Activated CD4-positive, alpha-beta T cell treated with anti-CD3 and anti-CD28 coated beads, Interleukin-2, amount 50 U/mL, for 48 hours (primary cell): Measurements from ENCODE around the gene SLC4A2.

Source experiments
- DNase-seq, 2 experiments: peaks; one replicate each; pipeline ENCODE4 v3.0.0-alpha.2; 2020

The SLC4A2 gene

DNA sequence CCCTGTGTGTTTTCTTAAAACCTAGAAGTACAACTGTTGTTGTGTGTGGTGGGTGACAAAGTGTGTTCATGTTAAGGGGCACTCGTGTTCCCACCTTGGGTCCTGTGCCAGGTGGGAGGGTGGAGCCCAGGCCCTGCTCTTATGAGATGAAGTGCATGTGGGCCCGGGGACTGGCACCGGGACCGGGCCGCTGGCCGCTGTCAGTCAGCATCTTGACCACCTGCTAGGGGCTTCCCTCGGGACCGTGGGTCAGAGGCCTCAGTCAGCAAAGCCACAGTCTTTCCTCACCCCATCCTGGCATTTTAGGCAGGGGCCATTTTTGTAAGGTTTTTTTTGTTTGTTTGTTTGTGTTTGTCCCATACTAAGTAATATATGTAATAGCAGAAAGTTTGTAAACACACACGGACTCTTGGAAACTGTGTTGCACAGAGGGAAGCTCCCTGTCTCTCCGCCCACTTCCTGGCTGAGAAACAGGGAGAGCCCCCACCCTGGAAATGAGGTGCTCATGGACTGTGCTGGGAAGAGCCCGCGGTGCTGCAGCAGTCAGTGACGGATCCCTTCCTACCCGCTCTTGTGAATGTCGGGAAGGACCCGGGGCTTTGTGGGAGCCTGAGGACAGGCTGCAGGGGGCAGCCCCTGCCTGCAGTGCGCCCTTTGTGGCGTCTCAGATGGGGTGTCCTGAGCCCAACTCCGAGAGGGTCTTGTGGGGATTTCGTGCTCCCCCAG is 40.3 kb downstream of the SLC4A2 start:
- DNase-seq, result no peak

DNA sequence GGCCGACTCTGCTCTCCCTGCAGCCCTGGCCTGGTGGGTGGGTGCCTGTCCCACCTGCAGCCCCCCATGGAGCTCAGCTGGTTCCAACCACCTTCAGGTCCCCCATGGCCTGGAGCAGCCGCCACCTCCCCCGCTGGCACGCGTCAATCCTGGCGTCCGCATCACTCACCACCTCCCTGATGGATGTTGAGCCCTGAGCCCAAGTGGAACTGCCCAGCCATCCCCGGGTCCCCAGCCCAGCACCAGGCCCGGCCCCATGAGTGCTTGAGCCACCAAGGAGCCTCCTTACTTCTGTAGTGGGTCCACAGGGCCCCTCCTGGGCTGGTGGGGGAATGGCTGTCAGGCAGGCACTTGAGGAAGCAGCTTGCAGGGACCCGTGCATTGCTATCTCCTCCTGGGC is 41.5 kb downstream of the SLC4A2 start:
- no peak for DNase-seq

GRCh38 chr7:151101621-151102396 is 42.4 kb downstream of the SLC4A2 start:
- DNase-seq, result no peak

DNA sequence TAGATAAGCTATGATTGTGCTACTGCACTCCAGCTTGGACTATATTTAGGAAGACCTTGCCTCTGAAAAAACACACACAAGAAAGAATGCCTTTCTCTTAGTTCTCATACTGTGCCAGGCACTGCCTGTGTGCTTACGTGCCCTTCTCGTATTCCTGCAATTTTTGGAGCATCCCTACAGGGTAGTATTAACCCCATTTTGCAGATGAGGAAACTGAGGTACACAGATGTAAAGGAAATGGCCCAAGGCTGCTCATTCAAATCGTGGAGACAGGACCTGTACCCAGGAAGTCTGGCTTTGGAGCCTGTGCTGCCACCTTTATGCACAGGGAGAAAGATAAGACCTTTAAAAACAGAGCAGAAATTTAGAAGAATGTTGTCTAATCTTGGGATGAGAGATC is 43.6 kb downstream of the SLC4A2 start:
- no peak for DNase-seq

GRCh38 chr7:151103973-151104372 is 44.6 kb downstream of the SLC4A2 start:
- no peak for DNase-seq

DNA sequence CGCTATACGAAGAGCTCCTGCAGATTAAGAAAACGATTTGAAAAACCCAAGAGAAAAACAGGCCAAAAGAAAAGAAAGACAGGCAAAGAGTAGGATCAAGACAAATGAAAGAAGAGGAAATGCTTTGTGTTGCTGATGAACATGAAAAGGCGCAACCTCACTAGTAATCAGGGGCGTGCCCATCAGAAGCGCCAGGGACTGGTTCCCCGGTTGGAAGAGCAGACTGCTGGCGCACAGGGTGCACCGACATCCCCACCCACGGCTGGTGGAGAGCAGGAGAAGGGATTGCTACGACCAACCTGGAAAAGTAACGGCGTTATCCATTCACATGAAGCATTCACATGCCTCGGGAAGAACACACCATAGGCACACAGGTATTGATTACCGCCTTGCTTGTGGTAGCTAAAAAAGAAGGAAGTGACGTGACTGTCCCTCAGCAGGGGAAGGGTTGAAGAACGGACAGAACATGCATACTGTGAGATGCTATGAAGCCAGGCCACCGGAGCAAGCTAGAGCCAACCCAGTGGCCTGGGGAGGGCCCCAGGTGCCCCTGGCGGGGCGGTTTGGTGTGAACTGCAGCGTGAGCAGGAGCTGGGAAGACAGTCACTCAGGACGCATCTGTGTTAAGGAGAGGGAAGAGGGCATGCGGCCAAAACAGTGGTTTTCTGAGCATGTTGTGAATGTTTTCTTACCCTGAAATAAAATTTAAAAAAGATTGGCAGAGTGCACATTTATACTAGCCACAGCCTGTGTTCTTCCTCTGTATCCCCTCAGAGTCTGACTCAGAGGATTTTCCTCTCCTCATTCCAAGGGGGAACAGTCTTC is 45.2 kb downstream of the SLC4A2 start:
- DNase-seq, result no peak

- DNase-seq, result no peak
These were observed 48.5 kb downstream of the SLC4A2 start for GRCh38 chr7:151107882-151108281.

GRCh38 chr7:151109094-151110048 is 50.0 kb downstream of the SLC4A2 start:
- DNase-seq, result no peak

GRCh38 chr7:151110236-151110940 is 51.0 kb downstream of the SLC4A2 start:
- DNase-seq, result no peak

DNA sequence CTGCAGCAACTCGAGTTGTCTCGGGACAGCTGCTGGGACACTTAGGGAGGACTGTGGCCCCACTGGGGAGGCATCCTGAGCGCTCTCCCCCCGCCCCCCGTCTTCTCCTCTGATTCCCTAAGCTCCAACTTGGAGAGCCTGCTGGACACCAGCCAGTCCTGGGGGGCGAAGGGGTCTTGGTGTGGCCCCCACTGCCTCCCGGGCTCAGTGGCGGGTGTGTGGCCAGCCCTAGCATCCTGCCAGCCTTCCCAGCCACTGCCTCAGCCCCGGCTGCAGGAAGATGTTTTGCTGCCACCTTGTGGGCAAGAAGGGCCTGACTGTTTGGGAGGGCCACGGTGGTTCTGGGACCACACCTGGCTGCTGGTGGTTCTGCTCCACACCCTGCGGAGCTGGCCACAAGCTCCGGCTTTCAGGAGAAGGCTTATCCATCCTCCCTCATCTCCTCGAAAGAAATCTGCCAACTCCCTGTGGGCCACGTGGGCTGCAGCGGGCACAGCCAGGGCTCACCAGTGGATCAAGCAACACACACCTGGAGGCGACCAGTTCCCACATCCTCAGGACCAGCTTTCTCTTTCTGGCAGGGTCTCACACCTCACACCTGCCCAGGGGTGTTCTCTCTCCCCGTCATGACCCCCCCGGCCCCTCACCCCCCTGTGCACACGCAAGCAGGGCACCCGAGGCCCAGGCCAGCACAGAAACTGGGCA is 51.7 kb downstream of the SLC4A2 start:
- DNase-seq, result peak; percentile 80 to 82

- no peak for DNase-seq
These were observed 54.2 kb downstream of the SLC4A2 start for GRCh38 chr7:151113344-151114150.

GRCh38 chr7:151114151-151115090 is 55.0 kb downstream of the SLC4A2 start:
- DNase-seq, result no peak

DNA sequence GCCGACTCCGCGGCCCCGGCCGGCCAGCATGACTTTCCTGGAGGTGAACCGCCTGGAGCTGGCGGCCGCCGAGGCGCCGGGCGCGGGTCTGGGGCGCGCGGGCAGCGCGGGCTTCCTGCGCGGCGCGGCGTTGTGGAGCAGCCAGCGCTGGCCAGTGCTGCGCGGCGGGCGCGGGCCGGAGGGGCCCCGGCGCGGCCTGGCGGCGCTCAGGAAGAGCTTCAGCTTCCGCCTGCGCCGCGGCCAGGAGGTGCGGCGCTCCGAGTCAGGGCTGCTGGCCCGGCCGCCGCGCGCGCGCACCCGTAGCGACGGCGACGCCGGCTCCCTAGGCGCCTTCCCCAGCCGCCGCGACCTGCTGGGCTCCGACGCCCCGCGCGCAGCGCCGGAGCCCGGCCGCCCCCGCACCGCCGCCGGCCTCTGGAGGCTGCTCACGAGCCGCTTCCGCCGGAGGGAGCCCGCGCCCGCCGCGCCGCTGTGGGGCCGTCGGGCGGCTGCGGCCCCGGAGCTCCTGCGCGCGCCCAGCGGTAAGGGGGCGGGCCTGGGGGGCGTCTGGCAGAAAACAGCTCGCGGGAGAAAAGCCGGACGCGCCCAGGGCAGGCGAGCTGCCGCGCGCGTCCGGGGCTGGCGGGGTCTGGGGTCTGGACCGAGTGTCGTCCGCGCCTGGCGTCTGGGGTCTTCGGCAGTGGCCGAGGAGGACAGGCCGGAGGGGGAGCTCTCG is 55.9 kb downstream of the SLC4A2 start:
- DNase-seq, result peak; percentile 31 to 46

- DNase-seq, result peak in 1 of 2 experiments; percentile 19
These were observed 56.5 kb downstream of the SLC4A2 start for GRCh38 chr7:151115836-151116418.

DNA sequence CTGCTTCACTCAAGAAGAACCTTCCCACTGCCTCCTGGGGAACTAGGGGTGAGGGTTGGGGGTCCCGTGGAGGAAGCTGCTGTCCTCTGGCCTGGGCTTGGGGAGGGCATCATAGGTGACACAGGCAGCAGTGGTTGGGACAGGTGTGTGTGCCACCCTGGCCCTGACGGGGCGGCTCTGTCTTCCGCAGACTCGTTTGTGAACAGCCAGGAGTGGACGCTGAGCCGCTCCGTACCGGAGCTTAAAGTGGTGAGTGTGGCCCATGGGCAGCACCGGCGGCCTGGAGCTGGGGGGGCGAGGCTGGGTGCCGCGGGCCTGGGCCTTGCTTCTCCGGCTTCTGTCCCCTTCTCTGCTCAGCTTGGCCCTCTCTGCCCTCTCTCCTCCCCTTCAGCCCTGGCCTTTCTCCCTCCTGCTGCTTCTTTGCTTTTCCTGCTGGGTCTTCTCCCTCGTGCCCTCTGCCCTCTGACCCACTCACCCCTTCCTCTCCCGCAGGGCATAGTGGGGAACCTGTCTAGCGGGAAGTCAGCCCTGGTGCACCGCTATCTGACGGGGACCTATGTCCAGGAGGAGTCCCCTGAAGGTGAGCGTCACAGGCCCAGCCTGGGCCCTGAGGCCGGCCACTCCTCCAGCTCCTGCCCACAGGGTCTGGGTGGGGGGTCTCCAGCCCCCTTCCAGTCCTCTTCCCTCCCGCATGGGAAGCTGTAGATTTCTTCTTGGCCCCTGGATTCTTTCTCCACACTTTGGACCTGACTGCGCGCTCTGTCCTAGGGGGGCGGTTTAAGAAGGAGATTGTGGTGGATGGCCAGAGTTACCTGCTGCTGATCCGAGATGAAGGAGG is 57.4 kb downstream of the SLC4A2 start:
- no peak for DNase-seq

GRCh38 chr7:151117565-151117964 is 58.2 kb downstream of the SLC4A2 start:
- DNase-seq, result no peak
